ENCODE measurements around the gene SLC6A15.

SLC6A15 gene

GRCh38 chr12:84843593-84844144 lies 68.9 kb downstream of the SLC6A15 start:
- H3K4me1 ChIP-seq (ENCODE audit: insufficient read depth, low read length), result no peaks in the 10 kb centered on the region
- H3K9ac ChIP-seq (ENCODE audit: low read depth, low read length), result no peak overlapping the region
- no peaks in the 10 kb centered on the region for H3K9me3 ChIP-seq (ENCODE audit: control insufficient read depth, insufficient read depth, low read length)
- no peaks in the 10 kb centered on the region for H3K36me3 ChIP-seq (ENCODE audit: insufficient read depth, low read length)

- no peaks in the 10 kb centered on the region for H3K4me1 ChIP-seq (ENCODE audit: insufficient read depth, low read length)
- H3K36me3 ChIP-seq (ENCODE audit: insufficient read depth, low read length), result no peaks in the 10 kb centered on the region
- no peak overlapping the region for H3K9ac ChIP-seq (ENCODE audit: low read depth, low read length)
- H3K9me3 ChIP-seq (ENCODE audit: control insufficient read depth, insufficient read depth, low read length), result no peaks in the 10 kb centered on the region
These were observed 70.1 kb downstream of the SLC6A15 start for GRCh38 chr12:84842406-84843013.

- no peaks in the 10 kb centered on the region for H3K9me3 ChIP-seq (ENCODE audit: control insufficient read depth, insufficient read depth, low read length)
- H3K4me1 ChIP-seq (ENCODE audit: insufficient read depth, low read length), result no peaks in the 10 kb centered on the region
- no peak overlapping the region for H3K9ac ChIP-seq (ENCODE audit: low read depth, low read length)
- H3K36me3 ChIP-seq (ENCODE audit: insufficient read depth, low read length), result no peaks in the 10 kb centered on the region
These were observed 71.0 kb downstream of the SLC6A15 start for GRCh38 chr12:84841591-84841990.

GRCh38 chr12:84840356-84840755 lies 72.2 kb downstream of the SLC6A15 start:
- Histone ChIP-seq H3K9me3 (ENCODE audit: control insufficient read depth, insufficient read depth, low read length) (no peaks in the 10 kb centered on the region), H3K36me3 (ENCODE audit: insufficient read depth, low read length) (no peaks in the 10 kb centered on the region), H3K9ac (ENCODE audit: low read depth, low read length) (no peak overlapping the region), H3K4me1 (ENCODE audit: insufficient read depth, low read length) (no peaks in the 10 kb centered on the region)

- Histone ChIP-seq H3K9me3 (ENCODE audit: control insufficient read depth, insufficient read depth, low read length) (no peaks in the 10 kb centered on the region), H3K36me3 (ENCODE audit: insufficient read depth, low read length) (no peaks in the 10 kb centered on the region), H3K9ac (ENCODE audit: low read depth, low read length) (no peak overlapping the region), H3K4me1 (ENCODE audit: insufficient read depth, low read length) (no peaks in the 10 kb centered on the region)
These were observed 85.7 kb downstream of the SLC6A15 start for GRCh38 chr12:84826925-84827324.

- no peak overlapping the region for H3K9ac ChIP-seq (ENCODE audit: low read depth, low read length)
These were observed 87.5 kb downstream of the SLC6A15 start for GRCh38 chr12:84825149-84825548.

GRCh38 chr12:84822525-84822924 lies 90.1 kb downstream of the SLC6A15 start:
- H3K9ac ChIP-seq (ENCODE audit: low read depth, low read length), result no peak overlapping the region
- H3K9me3 ChIP-seq (ENCODE audit: control insufficient read depth, insufficient read depth, low read length), result no peaks in the 10 kb centered on the region
- no peaks in the 10 kb centered on the region for H3K36me3 ChIP-seq (ENCODE audit: insufficient read depth, low read length)
- H3K4me1 ChIP-seq (ENCODE audit: insufficient read depth, low read length), result no peaks in the 10 kb centered on the region

More at GRCh38 chr12:84825149-84825548, 87.5 kb downstream of the SLC6A15 start:
- no peaks in the 10 kb centered on the region for H3K4me1 ChIP-seq (ENCODE audit: insufficient read depth, low read length)
- no peaks in the 10 kb centered on the region for H3K9me3 ChIP-seq (ENCODE audit: control insufficient read depth, insufficient read depth, low read length)
- H3K36me3 ChIP-seq (ENCODE audit: insufficient read depth, low read length), result no peaks in the 10 kb centered on the region

- Histone ChIP-seq H3K9me3 (ENCODE audit: control insufficient read depth, insufficient read depth, low read length) (no peaks in the 10 kb centered on the region), H3K36me3 (ENCODE audit: insufficient read depth, low read length) (no peaks in the 10 kb centered on the region), H3K4me1 (ENCODE audit: insufficient read depth, low read length) (no peaks in the 10 kb centered on the region), H3K9ac (ENCODE audit: low read depth, low read length) (no peak overlapping the region)
These were observed 95.5 kb downstream of the SLC6A15 start for GRCh38 chr12:84816916-84817695.

GRCh38 chr12:84814664-84815245 lies 97.8 kb downstream of the SLC6A15 start:
- H3K9me3 ChIP-seq (ENCODE audit: control insufficient read depth, insufficient read depth, low read length), result no peaks in the 10 kb centered on the region
- H3K36me3 ChIP-seq (ENCODE audit: insufficient read depth, low read length), result no peaks in the 10 kb centered on the region

GRCh38 chr12:84813780-84814663 lies 98.6 kb downstream of the SLC6A15 start:
- H3K9ac ChIP-seq (ENCODE audit: low read depth, low read length), result no peak overlapping the region
- no peaks in the 10 kb centered on the region for H3K36me3 ChIP-seq (ENCODE audit: insufficient read depth, low read length)
- no peaks in the 10 kb centered on the region for H3K4me1 ChIP-seq (ENCODE audit: insufficient read depth, low read length)

More at GRCh38 chr12:84814664-84815245, 97.8 kb downstream of the SLC6A15 start:
- Histone ChIP-seq H3K9ac (ENCODE audit: low read depth, low read length) (no peak overlapping the region), H3K4me1 (ENCODE audit: insufficient read depth, low read length) (no peaks in the 10 kb centered on the region)

GRCh38 chr12:84811291-84811690 lies 101.3 kb downstream of the SLC6A15 start:
- Histone ChIP-seq H3K36me3 (ENCODE audit: insufficient read depth, low read length) (no peaks in the 10 kb centered on the region), H3K9me3 (ENCODE audit: control insufficient read depth, insufficient read depth, low read length) (no peaks in the 10 kb centered on the region), H3K9ac (ENCODE audit: low read depth, low read length) (no peak overlapping the region), H3K4me1 (ENCODE audit: insufficient read depth, low read length) (no peaks in the 10 kb centered on the region)

More at GRCh38 chr12:84813780-84814663, 98.6 kb downstream of the SLC6A15 start:
- H3K9me3 ChIP-seq (ENCODE audit: control insufficient read depth, insufficient read depth, low read length), result no peaks in the 10 kb centered on the region

- Histone ChIP-seq H3K4me1 (ENCODE audit: insufficient read depth, low read length) (no peaks in the 10 kb centered on the region), H3K36me3 (ENCODE audit: insufficient read depth, low read length) (no peaks in the 10 kb centered on the region), H3K9me3 (ENCODE audit: control insufficient read depth, insufficient read depth, low read length) (no peaks in the 10 kb centered on the region), H3K9ac (ENCODE audit: low read depth, low read length) (no peak overlapping the region)
These were observed 102.0 kb downstream of the SLC6A15 start for GRCh38 chr12:84810611-84811010.
